H1 (cell line): Measurements from ENCODE around the gene MRPS5. TPM values are rescaled to one million over a fixed set of nuclear protein-coding genes. Genes with fewer than 3 reads are reported as not detected.

Experiments used
- ATF2 ChIP-seq: IDR thresholded peaks from 2 replicates; pipeline ENCODE4 v1.6.1; 2012; ENCODE audit warnings: low read length, inconsistent platforms
- SUZ12 ChIP-seq: fragments of 200-600 bp; sonication (generic); IDR thresholded peaks from 2 replicates; pipeline ENCODE4 v1.6.1; 2012; ENCODE audit warnings: mild to moderate bottlenecking, inconsistent platforms, low read length, moderate library complexity, mixed read lengths
- polyA plus RNA-seq, 7 experiments: library from polyadenylated mRNA; depleted of rRNA in 3 of 7; stranded (reverse) in 5 of 7; unstranded in 2 of 7; fragments of >200 nt in 5 of 7; fragments of 200-250 nt in 2 of 7; gene quantifications; 1 replicate in 5 of 7; 2 replicates in 1 of 7; 4 replicates in 1 of 7; pipeline versions ENCODE4 v1.2.1 to v1.2.3, GENCODE V29; 2011 to 2013; ENCODE audit warnings: missing spikeins in 2 of 7, mixed read lengths in 2 of 7
- total RNA-seq: library from RNA; stranded (reverse); fragmentation: NEBNext Ultra II Directional; extraction: Animal tissue kit (Norgen Biotek cat#: 25700); gene quantifications from 2 replicates; pipeline ENCODE4 v1.2.1, GENCODE V29; 2021
- TF ChIP-seq, protein P1 (sequence below): IDR thresholded peaks from 2 replicates; pipeline ENCODE4 v1.6.1; 2011; ENCODE audit warnings: low read length, improper control_type of control experiment

The MRPS5 gene
- total and polyA plus RNA-seq, 2 of the 8 experiments (the other 6 are each of a cell fraction or from before 2014, with no cell fraction given): 36.7 to 53.0 TPM

DNA sequence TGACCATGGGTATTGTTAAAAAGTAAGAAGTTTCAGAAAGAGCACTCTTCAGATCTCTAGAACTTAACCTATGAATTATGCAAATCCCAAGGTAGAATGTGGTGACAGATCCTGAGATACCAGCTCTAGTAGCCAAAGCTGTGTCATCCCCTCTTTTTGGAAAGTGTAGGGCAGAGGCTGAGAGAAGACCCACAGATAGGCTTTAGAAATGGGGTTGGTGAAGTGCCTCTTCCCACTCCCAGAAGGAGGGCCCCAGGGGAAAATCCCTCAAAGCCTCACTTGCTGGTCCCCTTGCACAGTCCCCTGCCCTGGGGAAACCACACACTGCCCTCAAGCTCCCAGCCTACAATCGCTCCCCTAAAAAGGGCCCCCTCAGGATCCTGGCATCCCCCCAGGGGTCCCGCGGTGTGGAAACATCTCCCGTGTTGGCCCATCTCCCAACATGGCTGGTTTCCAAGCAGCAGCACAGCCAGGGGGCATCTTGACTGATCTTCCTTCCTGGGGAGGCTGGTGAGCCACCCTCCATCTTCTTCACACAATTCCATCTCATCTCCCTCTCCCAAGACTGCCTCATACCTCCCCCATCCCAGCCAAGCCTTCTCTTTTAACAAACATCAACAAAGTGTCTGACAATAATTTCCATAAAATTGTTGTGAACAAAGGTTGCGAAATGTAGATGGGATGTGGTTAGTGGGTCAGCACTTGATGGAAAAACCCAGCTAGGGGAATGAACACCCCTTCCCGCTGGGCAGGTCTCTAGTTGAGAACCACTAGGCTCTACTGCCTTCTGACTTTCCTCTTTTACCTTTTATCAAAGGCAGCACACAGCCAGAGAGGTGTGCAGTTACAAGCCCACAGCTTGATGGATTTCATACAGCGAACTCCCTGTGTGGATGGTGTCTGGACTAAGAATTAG, 71.0 kb downstream of the MRPS5 start (continued):
- TF ChIP-seq, protein P1, sequence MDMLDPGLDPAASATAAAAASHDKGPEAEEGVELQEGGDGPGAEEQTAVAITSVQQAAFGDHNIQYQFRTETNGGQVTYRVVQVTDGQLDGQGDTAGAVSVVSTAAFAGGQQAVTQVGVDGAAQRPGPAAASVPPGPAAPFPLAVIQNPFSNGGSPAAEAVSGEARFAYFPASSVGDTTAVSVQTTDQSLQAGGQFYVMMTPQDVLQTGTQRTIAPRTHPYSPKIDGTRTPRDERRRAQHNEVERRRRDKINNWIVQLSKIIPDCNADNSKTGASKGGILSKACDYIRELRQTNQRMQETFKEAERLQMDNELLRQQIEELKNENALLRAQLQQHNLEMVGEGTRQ: no peak
- TF ChIP-seq ATF2 (no peak), SUZ12 (no peak)
